ENCODE data around the gene LENG9.

Gene LENG9

DNA sequence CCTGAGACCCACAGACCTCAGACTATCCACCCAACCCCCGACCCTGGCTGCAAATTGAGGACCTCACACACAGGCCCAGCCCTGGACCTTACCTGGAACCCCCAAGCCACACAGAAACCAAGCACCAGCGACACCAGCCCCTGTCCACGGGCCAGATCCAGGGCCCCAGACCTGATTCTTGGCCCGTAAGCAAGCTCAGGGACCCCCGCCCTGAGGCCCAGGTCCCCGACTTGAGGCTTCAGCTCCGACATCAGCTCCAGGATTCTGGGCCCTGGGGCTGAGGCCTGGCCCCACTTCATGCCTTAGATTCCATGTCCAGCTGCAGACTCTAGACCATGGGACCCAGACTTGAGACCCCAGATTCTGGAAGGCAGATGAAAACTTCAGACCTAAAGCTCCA lies 42.1 kb downstream of the LENG9 start:
- DNase-seq (ENCODE audit: low read depth), result no peak

- DNase-seq (ENCODE audit: low read depth), result no peak
Observed at GRCh38 chr19:54421169-54421516, 42.4 kb downstream of the LENG9 start.

DNA sequence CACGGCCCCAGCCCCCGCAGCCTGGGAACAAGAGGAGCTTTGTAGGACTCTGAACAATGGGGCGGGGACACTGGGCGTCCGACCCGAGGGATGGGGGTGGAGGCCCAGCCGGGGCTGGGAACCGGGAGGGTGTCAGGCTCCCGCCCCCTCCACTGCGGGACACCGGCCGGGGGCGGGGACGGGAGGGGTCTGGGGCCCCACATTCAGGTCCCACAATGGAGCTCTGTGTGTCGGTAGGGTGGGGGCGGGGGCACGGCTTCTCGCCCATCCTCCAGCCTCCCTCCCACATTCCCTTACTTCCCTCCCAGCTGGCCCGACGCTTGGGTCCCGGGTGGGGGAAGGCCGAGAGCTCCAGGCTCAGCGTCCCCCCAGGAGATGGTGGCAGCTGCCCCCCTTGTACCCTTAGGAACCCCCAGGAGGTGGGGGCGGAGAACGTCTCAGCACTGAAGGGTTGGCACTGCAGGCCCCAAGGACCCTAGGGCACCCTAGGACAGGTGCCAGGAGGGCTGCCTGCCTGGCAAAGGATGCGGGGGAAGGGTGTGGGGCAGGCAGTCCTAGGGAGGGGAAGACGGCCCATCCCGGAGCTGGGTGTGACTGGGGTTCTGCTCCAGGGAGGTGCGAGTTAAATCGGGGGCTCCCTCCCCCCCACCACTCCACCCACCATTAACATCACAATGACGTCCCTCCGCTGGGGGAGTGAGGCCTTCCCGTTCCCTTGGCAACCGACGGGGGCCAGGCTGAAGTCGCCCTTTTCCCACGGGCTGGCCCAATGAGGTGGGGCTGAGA lies 43.0 kb downstream of the LENG9 start:
- DNase-seq (ENCODE audit: low read depth), result no peak

- no peak for DNase-seq (ENCODE audit: low read depth)
Observed at GRCh38 chr19:54420068-54420382, 43.6 kb downstream of the LENG9 start.

DNA sequence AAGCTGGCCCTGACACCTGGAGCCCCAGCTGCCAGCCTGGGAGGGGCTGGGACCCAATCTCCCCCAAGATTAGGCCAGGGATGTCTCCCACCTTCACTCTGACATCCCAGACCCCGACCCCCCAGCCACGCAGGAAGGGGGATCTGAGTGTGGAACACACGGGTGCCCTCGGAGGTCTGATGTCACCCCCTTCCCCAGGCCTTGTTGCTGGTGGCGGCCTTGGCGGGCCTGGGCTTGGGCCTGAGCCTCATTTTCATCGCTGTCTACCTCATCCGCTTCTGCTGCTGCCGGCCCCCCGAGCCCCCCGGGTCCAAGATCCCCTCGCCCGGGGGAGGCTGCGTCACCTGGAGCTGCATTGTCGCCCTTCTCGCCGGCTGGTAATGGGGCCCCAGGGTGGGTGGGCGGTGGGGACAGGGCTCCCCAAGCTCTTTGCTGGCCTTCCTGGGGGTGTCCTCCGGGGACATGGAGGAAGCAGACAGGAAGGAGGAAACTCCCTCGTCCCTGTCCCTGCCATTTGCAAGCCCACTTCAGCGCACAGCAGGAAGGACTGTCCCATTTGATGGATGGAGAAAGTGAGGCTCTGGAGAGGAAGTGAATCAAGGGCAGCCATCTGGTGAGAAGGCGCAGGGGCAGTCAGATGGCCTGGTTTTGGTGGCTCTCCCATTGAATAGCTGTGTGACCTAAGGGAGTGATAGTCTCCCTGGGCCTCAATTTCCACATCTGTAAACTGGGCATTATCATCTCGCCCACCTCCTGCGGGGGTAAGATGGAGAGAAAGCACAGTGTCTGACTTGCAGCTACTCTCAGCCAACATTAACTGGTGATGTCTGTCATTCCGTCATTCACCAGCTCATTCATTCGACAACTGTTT lies 44.4 kb downstream of the LENG9 start:
- DNase-seq (ENCODE audit: low read depth), result no peak

DNA sequence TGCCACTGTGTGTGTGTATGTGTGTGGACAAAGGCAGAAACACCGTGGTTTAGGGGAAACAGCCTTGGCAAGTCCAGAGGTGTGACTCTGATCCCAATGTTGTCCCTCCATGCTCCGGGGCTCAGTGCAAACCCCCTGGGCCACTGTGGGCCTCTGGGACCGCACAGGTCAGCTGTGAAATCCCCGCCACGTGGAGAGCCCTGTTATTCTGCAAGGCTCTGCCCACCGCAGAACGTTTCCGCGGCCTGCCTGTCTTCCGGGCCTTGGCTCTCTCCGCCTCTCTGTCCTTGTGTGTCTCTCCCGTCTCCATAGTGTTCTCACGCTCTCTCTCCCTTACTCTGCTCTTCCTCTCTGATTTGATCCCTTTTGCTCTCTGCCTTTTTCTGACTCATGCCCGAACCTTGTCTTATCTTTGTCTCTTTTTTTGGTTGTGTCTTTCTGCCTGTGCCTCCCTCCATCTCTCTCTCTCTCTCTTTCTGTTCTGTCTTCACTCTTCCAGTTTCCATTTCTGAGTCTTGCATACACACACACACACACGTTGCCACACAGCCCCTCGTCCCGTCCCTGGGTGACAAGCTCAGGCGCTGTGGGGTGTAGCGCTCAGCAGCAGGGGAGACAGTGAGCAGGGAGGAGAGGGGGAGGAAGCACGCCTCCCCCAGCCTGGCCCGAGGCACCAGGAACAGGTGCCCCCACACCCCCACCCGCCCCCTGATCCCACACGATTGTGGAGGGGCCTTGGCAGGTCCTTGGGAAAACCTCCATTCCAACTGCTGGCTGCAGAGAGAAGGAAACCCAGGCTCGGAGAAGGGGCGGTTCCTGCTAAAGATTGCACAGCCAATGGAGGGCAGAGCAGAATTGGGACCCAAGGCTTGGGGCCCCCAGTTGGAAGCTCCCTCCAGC lies 45.3 kb downstream of the LENG9 start:
- DNase-seq (ENCODE audit: low read depth), result no peak

DNA sequence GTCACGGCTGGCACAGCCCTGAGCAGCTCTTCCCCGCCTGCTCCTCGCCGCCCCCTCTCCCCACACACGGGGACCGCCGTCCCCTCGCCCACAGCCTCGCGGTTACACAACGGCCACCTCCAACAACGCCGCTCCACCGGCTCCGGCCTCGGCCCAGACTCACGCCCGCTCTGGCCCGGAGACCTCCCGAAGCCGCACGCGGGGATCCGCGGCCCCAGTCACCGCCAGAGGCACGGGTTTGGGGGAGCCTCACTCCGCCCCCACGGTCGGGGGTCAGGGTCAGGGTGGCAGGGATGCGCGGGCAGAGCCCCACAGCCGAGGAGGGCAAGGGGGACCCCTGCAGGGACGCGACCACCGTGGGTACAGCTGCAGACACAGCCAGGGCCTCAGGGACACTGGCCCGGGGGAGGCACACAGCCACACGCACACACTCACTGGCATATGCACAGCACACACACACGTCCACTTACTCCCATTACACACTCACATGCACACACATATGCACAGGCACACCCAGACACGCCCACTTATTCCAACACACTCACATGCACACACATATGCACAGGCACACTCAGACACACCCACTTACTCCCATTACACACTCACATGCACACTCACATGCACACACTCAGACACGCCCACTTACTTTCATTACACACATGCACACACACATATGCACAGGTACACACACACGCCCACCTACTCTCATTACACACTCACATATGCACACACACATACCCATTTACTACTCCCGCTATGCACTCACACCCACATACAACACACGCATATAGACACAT lies 46.7 kb downstream of the LENG9 start:
- no peak for DNase-seq (ENCODE audit: low read depth)

GRCh38 chr19:54415901-54416673 lies 47.5 kb downstream of the LENG9 start:
- DNase-seq (ENCODE audit: low read depth), result no peak

DNA sequence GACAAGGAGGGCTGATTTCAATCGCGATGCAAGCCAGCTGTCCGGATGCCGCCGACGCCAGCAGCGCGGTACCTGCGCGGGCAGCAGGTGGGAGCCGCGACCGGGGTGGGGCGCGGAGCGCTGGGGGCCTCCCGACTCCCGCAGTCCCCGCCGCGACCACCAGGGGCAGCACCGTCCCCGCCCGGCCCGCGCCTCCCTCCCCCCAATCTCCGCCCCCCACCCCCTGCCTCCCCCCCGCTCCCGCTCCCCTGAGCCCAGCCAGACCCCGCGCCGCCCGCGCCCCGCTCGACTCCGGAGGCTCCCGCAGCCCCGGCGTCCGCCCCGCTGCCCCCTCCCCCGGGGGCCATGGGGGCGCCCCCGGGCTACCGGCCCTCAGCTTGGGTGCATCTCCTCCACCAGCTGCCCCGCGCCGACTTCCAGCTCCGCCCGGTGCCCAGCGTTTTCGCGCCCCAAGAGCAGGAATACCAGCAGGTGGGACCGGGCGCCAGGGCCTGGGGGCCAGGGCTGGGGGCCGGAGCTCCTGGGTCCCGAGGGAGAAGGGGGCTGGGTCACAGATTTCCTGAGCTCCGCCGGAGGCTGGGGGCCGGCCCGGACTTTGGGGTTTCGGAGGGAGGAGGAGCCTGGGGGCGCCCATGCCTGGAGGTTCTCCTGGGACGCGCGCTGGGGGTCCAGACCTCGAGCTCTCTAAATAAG lies 48.2 kb downstream of the LENG9 start, which contains the start of gene TTYH1:
Gene TTYH1, plus strand, starts transcription at position 257 of the 693 bp plus-strand sequence. Its CDS starts 89 bp downstream, at position 346.
- no peak for DNase-seq (ENCODE audit: low read depth)

DNA sequence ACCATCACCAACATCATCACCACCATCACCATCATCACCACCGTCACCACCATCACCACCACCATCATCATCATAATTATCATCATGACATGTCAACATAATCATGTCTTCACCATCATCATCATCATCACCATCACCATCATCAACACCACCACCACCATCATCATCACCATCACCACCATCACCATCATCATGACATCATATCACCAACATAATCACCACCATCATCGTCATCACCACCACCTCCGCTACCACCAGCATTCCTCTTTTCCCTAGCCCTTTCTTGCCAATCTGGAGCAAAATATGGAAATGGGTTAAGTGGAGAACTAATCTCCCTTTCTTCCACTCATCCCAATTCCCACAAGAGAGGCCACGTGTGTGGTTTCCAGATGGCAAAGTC lies 49.4 kb downstream of the LENG9 start:
- no peak for DNase-seq (ENCODE audit: low read depth)

GRCh38 chr19:54412877-54413276 lies 50.7 kb downstream of the LENG9 start:
- no peak for DNase-seq (ENCODE audit: low read depth)
